Kidney tubule cell (primary cell): Measurements from ENCODE around the gene TNK1.

Experiments used
- DNase-seq: peaks from one replicate; pipeline ENCODE4 v3.0.0-alpha.2; 2018; ENCODE audit warnings: low spot score

TNK1 gene

DNA sequence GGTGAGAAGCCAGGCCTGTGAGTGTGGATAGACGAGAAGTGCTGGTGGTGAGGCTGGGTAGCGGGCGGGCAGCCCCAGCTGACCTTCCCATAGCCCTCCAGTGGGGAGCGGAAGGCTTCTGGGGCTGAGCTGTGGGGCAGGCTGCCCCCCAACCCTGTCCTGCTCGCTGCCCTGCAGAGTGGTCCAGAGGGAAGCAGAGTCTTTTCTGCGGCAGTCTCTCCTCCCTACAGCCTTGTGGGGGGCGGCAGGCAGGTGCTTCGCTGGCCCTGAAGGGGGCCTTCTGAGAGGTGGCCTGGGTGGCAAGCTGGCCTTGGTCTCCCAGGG lies 30.5 kb downstream of the TNK1 start:
- no peak for DNase-seq

DNA sequence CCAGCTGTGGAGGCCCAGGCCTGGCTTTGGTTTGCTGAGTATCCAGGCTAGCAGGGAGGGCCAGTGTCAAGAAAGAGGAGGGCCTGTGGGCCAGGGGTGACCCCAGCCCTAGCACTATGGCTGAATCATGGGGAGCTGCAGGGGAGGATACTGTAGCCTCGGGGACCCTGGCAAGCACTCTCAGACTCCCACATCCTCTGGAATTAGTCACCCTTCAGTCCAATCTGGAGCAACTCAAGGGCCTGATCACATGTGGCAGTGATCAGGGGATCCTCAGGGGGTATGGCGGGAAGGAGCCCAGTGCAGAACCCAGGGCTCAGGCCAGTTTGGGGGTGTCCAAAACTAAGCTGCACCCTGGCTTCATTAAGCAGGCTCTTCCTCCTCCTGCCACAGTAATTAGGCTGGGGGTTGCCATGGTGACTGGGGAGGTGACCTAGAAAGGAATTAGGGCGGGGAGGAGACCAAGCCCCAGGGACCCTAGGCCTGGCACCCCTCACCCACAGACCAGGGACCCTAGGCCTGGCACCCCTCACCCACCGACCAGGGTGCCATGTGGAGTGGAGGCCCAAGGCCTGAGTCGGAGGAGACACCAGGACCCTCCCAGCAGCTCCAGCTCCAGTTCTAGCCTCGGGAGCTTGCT lies 32.6 kb downstream of the TNK1 start:
- no peak for DNase-seq

DNA sequence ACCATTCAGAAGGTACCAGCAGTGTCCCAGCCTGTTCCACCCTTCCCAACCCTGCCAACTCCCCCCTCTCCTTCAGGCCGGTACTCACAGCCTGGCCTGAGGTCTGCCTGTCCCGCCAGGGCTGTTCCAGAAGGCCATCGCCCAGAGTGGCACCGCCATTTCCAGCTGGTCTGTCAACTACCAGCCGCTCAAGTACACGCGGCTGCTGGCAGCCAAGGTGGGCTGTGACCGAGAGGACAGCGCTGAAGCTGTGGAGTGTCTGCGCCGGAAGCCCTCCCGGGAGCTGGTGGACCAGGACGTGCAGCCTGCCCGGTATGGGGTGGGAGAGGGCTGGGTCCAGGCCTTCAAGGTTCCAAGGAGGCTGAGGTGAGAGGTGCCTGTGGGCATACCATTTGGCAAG lies 33.9 kb downstream of the TNK1 start:
- DNase-seq, result no peak

DNA sequence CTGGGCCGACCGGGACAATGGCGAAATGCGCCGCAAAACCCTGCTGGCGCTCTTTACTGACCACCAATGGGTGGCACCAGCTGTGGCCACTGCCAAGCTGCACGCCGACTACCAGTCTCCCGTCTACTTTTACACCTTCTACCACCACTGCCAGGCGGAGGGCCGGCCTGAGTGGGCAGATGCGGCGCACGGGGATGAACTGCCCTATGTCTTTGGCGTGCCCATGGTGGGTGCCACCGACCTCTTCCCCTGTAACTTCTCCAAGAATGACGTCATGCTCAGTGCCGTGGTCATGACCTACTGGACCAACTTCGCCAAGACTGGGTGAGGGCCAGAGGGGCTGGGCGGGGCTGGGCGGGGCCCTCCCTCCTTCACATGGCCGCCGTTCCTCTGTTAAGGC lies 34.9 kb downstream of the TNK1 start:
- no peak for DNase-seq

DNA sequence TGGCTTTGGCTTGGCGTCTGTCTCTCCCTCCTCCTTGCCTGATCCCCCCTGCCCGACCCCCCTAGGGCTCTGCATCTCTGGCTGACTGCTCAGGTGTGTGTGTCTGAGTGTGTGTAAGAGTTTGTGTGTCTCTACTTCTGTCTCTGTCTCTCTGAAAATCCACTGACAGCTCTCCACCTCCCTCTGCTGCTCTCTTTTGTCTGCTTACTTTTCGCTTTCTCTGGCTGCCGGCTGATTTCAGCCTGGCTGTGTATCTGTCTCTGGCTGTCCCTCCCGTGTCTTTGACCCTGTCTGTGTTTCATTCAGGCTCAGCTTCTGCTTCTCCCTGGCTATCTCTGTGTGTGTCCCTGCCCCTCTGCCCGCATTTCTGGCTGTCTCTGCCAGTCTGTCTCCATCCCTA lies 35.4 kb downstream of the TNK1 start:
- DNase-seq, result no peak

DNA sequence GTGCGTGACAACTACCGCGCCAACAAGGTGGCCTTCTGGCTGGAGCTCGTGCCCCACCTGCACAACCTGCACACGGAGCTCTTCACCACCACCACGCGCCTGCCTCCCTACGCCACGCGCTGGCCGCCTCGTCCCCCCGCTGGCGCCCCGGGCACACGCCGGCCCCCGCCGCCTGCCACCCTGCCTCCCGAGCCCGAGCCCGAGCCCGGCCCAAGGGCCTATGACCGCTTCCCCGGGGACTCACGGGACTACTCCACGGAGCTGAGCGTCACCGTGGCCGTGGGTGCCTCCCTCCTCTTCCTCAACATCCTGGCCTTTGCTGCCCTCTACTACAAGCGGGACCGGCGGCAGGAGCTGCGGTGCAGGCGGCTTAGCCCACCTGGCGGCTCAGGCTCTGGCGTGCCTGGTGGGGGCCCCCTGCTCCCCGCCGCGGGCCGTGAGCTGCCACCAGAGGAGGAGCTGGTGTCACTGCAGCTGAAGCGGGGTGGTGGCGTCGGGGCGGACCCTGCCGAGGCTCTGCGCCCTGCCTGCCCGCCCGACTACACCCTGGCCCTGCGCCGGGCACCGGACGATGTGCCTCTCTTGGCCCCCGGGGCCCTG lies 36.3 kb downstream of the TNK1 start:
- no peak for DNase-seq

DNA sequence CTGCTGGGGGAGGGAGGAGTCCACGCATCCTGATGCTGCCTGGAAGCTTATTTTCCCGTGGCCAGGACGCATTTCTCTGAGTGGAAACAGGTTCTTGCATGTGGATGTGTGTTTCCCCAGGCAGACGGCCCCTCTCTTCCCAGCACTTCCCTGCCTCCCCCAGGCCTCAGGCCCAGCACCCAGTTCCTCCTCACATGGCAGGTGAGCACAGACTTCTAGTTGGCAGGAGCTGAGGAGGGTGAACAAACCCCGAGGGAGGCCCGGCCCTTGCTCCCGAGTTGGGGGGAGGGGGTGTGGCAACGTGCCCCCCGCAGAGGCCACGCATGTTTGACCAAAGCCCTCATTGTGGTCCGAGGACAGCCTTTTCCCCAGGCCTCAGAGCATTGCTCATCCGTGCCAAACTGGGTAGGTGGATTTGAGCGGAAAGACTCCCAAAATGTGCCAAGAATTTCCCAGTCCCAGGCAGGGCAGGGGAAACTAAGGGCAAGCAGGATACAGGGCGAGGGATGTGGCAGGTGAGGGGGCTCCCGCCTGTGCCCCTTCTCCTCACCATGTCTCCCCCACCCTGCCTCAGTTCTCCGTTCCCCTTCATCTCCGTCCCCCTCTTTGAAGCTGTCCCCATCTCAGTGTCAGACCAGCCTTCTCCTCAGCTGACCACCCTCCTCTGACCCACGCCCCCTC lies 37.7 kb downstream of the TNK1 start:
- no peak for DNase-seq

DNA sequence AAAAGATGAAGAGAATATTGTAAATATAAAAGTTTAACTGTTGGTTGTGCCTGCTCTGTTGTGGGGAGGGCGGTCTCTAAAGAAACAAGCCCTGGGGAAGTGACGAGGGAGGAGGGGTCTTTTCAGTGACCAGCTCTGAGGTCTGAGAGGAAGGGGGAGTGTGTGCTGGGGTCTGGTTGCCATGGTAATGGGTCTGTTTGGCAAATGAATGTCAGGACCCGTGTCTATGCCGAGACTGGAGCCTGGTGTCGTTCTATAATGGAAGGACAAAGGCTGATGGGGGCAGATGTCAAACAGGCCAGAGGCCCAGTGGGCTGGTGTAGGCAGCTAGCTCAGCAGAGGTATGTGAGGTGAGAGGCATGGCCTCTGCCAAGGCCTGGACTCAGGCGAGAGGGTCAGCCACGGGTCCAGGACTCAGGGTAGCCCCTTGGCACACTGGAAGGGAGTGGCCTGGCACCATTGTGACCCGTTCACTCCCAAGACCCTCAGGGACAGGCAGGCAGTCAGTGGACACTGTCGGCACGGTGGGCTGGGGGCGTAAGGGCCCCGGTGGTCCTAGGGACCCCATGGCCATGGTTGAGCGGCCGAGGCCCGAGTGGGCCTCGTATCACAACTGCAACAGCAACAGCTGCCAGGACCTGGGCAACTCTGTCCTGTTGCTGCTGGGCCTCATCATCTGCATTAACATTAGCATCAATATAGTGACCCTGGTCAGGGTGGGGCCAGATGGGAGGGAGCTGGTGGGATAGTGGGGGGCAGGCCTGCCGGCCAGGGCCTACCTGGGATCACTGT lies 39.1 kb downstream of the TNK1 start, which contains the start of gene SPEM1:
Gene SPEM1 (plus strand): TSS at position 506 of the 792 bp plus-strand sequence. CDS start 61 bp downstream, at position 567.
- DNase-seq, result no peak

DNA sequence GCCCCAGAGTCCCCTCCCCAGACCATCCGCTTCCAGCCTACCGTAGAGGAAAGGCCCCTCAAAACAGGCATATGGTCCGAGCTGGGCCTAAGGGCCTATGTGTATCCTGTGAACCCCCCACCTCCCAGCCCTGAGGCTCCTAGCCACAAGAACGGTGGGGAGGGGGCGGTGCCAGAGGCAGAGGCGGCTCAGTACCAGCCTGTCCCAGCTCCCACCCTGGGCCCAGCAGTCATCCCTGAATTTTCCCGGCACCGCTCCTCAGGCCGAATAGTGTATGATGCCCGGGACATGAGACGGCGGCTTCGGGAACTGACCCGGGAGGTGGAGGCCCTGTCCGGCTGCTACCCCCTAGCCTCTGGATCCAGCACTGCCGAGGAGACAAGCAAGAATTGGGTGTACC lies 40.3 kb downstream of the TNK1 start:
- DNase-seq, result no peak

DNA sequence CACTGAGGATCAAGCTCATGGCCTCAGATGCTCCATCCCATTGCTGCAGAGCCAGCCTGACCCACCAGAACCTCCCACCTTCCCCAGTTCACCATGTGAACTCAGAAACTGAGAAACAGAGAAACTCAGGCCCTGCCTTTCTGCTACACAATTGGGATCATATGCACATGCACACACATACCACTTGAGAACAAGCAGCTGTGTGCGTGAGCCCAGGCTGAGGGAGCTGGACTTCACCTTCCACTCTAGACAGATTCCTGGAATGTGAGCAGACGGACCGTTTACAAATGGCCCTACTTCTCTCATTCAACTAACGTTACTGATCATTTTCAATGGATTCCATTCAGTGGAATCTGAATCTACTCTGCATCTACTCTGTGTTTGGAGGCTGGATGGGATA lies 42.8 kb downstream of the TNK1 start:
- DNase-seq, result no peak

DNA sequence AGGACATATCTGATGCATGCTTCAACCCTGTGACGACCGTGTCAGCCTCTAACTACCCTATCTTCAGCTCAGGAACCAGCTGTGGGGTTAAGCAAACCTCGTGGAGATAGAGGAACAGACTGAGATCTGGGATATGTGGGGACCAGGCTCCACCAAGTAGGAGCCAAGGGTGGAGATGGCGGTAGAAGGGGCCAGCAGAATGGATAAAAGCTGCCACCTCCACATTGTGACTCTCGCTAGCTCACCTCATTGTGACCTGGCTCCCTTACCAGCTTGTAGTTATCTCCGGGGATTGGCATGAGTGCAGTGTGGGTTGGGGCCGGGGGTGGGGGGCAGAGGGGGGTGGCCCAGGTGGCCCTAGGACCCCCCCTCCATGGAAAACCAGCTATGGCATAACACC lies 44.4 kb downstream of the TNK1 start, which contains the start of gene SPEM2:
Gene SPEM2 (plus strand): TSS at position 301 of the 400 bp plus-strand sequence. CDS start 73 bp downstream, at position 374.
- no peak for DNase-seq

DNA sequence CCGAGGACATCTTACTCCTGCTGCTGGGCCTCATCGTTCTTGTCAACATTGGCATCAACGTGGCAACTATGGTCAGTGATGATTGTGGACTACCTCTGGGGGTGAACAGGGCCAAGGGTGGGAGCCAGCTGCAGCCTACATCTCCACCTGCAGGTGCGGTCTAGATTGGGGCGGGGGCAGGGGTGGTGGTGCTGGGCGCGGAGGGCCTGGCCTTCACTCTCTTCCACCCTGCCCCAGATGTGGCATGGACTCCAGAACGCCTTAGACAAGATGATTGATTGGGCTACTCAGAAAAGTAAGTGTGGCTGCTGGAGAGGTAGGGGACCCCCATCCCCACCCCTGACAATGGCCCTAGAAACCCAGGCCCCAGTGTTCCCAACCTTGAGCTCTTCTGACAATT lies 44.9 kb downstream of the TNK1 start:
- no peak for DNase-seq

DNA sequence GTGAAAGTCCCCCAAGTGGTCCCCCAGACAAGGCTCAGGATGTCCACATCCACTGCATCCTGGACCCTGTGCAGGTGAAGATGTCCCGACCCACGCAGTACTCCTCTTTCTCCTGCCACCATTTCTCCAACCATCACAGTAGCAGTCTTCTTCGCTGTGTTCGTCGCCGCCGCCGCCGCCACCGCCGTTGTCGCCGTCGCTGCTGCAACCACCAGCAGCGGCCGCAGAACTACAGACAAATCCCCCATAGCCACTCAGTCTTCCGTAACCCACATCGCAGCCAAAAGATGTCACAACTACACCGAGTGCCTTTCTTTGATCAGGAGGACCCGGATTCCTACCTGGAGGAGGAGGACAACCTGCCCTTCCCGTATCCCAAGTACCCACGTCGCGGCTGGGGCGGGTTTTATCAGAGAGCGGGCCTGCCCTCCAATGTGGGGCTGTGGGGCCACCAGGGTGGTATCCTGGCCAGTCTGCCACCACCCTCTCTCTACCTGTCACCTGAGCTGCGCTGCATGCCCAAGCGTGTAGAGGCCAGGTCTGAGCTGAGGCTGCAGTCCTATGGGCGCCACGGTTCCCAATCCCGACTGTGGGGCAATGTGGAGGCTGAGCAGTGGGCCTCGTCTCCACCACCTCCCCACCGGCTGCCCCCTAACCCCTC lies 45.4 kb downstream of the TNK1 start:
- DNase-seq, result no peak

DNA sequence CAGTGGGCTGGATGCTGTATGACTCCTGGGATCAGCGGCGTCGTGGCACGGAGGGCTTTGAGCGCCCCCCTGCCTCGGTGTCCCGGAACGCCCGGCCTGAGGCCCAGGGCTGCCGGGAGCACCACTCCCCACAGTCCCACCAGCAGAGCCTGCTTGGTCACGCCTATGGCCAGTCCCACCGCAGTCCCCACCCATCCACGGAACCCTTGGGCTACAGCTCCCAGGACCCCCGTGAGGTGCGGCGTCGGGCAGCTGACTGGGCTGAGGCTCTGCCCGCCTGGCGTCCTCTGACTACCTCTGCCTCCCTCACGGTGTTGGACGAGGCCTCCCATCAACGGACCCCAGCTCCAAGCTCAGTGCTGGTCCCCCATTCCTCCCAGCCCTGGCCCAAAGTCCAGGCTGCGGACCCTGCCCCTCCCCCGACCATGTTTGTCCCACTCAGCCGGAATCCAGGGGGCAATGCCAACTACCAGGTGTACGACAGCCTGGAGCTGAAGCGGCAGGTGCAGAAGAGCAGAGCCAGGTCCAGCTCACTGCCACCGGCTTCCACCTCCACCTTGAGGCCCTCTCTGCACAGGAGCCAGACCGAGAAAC lies 46.1 kb downstream of the TNK1 start:
- DNase-seq, result no peak

DNA sequence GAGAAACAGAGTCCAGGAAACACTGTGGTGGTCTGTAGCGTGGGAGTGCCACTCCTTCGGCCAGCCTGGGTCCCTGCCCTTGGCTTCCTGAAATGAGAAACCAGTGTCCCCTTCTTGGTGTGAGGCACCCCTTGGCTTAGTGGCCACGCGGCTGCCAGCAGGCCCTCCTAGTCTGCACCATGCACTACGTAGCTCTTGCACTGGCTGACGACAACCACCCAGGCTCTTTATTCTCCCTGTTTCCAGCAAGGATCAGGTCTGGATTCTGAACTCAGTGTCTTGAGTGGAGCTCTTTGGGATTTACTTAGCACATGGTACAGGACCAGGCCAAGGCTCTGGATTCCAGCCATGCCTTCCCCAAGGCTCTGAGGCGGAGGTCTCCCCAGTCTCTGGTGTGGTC lies 46.7 kb downstream of the TNK1 start:
- DNase-seq, result no peak

DNA sequence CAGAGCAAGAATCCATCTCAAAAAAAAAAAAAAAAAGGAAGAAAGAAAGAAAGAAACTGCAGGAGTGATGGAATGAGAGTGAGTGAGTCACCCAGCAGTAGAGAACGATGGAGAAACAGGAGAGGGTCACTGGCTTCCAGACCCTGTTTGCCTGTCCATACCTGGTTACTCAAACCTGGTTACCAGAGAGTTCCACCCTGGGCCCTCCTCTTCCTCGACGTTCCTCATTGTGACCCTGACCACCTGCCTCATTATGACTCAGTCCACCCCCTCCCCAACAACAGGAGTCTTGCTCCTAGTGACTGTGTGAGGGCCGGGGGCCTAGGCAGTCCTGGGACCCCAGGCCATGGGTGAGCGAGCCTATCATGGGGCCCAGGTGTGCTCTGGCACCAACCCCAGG lies 47.7 kb downstream of the TNK1 start, which contains the start of gene SPEM3:
Gene SPEM3 (plus strand): TSS at position 301 of the 400 bp plus-strand sequence. CDS start 46 bp downstream, at position 347.
- no peak for DNase-seq

DNA sequence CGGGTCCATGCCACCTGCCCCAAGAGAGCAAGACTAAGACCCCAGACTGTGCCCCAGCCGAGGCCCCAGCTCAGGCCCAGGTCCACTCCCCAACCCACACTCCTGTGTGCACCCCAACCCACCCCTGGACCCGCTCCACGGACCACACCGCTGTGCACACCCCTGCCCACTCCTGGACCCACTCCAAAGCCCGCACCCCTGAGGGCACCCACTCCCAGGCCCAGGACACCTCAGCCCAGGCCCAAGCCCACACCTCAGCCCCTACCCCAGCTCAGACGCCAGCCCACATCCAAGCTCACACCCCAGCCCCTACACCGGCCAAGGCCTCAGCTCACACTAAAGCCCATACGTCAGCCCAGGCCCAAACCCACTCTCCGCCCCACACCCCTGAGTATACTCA lies 48.8 kb downstream of the TNK1 start:
- DNase-seq, result no peak

DNA sequence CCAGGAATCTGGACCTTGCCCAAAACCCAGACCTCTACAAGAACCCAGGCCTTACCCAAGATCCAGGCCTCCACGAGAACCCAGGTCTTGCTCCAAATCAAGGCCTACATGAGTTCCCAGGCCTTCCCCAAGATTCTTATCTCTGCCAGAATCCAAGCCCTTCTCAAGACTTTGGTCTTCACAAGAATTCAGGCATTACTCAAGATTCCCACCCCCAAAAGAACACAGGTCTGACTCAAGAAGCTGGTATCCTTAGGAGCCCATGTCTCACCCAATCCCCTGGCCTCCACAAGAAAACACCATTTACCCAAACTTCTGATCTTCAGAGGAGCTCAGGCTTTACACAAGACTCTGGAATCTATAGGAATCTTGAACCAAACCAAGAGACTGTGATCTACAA lies 50.3 kb downstream of the TNK1 start:
- DNase-seq, result no peak

DNA sequence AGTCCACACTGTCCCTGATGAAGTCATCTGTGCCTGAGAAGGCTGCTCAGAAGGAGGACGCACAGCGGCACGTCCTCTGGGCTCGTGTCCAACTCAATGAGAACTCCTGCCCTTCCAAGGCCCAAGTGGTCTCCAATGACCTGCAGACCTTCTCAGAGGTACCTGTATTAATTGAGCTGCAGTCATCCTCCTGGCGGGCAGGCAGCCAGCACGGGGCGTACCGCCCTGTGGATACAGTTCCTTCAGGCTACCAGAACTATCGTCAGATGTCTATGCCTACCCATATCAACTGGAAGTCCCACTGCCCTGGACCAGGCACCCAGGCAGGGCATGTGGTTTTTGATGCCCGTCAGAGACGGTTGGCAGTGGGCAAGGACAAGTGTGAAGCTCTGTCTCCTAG lies 51.4 kb downstream of the TNK1 start:
- no peak for DNase-seq

DNA sequence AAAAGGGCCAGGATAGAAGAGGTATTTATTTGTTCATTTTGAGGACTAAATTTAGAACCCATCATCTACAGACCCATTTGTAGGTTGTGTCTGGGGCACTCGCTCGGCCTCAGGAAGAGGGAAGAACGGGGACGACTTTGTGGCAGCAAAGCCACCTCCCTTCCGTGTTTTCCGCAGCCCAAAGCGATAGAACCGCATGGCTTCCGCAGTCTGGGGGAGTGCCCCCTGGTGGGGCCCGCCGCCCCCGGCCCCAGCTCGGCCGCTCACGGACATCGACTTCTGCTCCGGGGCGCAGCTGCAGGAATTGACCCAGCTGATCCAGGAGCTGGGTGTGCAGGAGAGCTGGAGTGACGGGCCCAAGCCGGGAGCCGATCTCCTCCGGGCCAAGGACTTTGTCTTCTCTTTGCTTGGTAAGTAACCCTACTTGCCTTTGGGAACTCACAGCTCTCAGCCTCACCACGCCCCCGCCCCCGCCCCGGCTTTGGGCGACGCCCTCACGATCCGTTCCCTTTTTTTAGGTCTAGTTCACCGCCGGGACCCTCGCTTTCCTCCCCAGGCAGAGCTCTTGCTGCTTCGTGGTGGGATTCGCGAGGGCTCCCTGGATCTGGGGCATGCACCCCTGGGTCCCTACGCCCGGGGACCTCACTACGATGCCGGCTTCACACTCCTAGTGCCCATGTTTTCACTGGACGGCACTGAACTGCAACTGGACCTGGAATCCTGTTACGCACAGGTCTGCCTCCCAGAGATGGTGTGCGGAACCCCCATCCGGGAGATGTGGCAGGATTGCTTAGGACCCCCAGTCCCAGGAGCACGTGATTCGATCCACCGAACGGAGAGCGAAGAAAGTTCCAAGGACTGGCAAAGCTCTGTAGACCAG lies 55.0 kb downstream of the TNK1 start:
- peak; percentile 63 for DNase-seq
